Measurements from ENCODE around the gene NCKAP5L.
"Not testable (repeated sequence)": the region's sequence is repeated elsewhere in the genome, so short reads cannot be mapped to it uniquely, and the experiment has no call there.

NCKAP5L gene

DNA sequence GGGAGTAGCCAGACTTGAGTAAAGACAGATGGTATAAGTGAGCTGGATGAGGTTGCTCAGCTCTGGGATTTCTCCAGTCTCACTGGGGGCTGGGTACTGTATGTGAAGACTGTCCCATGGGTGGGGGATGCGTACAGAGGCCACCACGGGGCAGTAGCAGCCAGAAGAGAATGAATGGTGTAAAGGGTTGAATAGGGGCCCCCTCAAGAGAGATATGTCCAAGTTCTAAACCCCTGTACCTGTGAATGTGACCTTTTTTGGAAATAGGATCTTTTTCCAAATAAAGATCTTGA lies 36.5 kb upstream of the NCKAP5L start:
- no peak for DNase-seq (ENCODE audit: low read depth)

DNA sequence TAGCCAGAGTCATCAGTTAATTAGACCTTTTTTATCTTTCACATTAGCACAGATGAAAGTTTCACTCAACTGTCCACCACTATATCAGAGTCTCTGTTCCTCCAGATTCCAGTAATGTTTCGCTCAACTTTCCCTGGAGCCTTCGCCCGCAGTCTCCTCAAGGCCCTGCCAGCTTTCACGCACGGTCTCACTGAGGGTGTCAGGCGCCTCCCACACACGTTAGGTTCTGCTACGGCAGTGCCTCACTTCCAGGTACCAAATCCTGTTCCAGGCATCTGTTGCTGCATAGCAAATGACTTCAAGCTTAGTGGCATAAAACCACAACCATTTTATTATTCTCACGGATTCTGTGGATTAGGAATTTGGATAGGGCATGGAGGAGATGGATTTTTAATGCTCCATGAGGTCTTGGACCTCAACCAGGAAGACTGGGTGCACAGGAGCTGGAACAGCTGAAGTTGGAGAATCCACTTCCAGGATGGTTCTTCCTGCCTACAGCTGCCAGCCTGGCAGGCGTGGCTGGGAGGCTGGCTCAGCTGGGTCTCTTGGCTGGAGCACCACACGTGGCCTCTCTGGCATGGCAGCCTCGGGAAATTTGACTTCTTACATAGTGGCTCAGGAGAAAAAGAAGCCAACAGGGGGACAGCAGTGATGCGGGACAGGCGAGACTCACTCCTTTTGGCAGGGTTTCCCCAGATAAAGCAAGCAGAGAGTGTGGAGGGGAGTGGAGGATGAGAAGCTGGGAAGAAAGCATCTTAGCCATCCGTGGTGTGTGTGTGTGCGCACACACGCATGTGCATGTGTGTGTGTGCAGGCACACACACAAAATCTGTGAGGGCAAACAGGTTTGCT lies 36.0 kb upstream of the NCKAP5L start:
- DNase-seq (ENCODE audit: low read depth): no peak

- not testable (repeated sequence) for DNase-seq (ENCODE audit: low read depth)
Measured at GRCh38 chr12:49860921-49861320, 32.7 kb upstream of the NCKAP5L start.

DNA sequence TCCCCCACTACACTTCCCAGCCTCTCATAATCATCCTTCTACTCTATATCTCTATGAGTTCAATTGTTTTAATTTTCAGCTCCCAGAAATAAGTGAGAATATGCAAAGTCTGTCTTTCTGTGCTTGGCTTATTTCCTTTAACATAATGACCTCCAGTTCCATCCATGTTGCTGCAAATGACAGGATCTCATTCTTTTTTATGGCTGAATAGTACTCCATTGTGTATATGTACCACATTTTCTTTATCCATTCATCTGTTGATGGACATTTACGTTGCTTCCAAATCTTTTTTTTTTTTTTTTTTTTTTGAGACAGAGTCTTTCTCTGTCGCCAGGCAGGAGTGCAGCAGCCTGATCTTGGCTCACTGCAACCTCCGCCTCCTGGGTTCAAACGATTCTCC lies 27.7 kb upstream of the NCKAP5L start:
- not testable (repeated sequence) for DNase-seq (ENCODE audit: low read depth)

DNA sequence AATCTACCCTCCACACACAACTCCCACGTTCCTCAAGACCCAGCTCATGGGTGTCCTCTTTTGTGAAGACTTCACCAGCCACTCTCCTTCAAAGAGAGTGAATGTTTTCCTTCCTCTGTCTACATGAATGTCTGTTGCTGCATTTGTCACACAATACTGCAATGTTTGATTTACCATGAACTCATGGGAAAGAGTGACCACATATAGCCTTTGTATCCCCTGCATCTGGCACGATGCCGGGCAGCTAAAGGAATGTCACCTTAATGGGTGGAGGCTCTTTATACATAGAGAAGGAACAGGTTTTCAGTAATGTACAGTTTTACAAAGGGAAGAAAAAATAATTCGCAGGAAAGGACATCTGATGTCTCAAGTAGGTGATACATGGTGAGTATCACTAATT lies 26.8 kb upstream of the NCKAP5L start:
- DNase-seq (ENCODE audit: low read depth): no peak

DNA sequence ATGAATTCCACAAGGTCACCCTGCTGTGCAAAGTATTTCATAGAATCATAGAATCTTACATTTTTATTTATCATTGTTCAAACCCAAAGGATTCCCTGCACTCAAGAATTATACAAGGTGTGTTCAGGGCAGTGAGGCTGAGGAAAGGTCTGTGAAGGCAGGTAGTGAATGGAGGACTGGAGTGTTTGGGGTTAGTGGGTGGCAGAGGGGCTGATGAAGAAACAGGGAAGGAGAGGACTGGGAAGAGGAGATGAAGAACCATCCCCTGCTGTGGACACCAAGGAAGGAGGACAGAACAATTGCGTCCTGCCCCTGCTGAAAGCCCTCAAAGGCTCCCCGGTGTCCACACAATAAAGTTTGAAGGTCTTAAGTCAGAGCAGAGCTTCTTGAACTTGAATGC lies 25.5 kb upstream of the NCKAP5L start:
- DNase-seq (ENCODE audit: low read depth): no peak

- DNase-seq (ENCODE audit: low read depth): no peak
Measured at GRCh38 chr12:49847161-49847560, 18.9 kb upstream of the NCKAP5L start.

GRCh38 chr12:49846032-49846431 lies 17.8 kb upstream of the NCKAP5L start:
- no peak for DNase-seq (ENCODE audit: low read depth)

- DNase-seq (ENCODE audit: low read depth): no peak
Measured at GRCh38 chr12:49843876-49844437, 15.7 kb upstream of the NCKAP5L start.

GRCh38 chr12:49843411-49843810 lies 15.2 kb upstream of the NCKAP5L start:
- no peak for DNase-seq (ENCODE audit: low read depth)

DNA sequence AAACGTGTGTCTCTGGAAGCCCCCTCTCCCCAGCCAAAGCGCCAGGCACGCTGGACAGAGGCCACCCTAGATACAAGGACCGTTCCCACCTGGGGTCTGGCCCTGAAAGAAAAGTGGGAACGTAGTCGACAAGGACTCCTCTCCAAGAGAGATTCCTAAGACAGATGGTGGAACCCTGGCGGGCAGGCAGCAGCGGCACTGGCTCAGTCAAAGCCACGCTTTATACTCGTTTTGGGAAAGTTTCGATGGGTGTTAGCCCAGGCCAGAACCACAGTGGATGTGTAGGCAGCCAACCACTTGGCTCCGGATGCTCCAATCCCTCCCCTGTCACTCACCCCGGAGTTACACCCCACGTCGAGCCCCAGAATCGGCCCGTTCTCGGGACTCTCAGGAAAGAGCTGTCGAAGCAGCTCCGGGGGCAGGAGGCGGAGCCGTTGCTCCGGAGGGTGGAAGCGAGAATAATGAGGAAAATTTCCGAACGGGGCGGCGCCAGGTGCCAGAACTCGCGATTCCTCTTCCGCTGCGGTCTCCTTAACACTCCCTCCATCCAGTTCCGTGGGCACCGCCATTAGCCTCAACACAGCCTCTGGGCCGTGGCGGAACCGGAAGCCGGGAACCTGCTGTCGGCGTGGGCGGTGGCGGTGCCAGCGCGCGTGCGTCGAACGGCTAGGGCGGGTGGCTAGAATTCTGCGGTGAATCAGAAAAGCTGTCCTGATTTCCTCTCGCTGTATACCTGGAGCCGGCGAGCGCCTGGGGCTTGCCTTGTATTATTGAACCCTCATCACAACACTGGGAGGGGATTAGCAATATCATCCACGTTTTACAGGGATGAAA lies 14.5 kb upstream of the NCKAP5L start, which contains the start of gene BCDIN3D:
Gene BCDIN3D (minus strand): TSS at position 588 of the 834 bp plus-strand sequence. CDS start 19 bp downstream, at position 569.
- DNase-seq (ENCODE audit: low read depth): peak; percentile 94

DNA sequence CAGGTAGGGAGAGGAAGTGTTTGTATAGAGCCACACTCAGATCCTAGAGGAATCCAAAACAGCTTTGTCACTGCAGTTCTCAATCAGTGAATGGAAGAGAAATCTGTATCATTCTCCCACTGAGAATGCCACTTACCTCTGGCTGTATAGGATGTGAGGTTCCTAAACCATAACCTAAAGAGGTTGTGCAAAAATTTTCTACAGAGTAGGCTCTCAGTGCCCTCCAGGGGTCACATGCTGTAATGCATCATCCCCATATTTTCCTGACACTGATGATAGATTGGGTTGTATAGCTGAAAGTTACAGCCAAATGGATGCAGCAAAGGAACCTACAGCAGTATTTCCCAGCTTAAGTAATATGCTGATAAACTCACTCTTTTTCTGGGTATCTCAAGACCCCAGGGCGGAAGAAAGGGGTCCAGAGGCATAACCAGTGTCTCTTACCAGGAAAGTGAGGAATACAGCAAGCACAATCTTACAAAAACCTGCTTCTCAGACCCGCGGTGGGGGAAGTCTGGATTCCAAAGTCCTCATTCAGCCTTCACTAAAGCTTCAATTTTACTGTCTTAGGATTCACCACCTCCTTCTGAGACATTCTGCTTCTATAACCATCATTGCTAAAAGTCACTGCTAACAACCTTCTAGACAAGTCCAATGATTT lies 10.9 kb upstream of the NCKAP5L start:
- peak; percentile 66 for DNase-seq (ENCODE audit: low read depth)

- DNase-seq (ENCODE audit: low read depth): peak; percentile 88
Measured at GRCh38 chr12:49832836-49833421, 4.7 kb upstream of the NCKAP5L start.

DNA sequence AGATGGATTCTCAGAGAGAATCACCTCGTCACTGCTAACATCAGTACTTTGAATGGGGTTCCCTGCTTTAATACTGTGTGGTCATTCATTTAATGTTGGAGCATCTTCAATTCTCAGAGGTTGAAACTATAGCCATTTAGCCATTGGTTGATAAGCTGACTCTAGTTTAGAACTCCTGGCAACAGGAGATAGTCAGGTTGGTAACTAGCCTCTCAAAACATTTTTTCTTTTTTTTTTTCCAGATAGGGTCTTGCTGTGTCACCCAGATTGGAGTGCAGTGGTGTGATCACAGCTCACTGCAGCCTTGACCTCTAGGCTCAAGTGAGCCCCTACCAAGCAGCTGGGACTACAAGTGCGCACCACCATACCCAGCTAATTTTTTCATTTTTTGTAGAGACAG lies 3.5 kb upstream of the NCKAP5L start:
- no peak for DNase-seq (ENCODE audit: low read depth)

GRCh38 chr12:49827401-49828099 lies 663 bp downstream of the NCKAP5L start:
- DNase-seq (ENCODE audit: low read depth): peak; percentile 90

GRCh38 chr12:49827051-49827400 lies 1.2 kb downstream of the NCKAP5L start:
- DNase-seq (ENCODE audit: low read depth): no peak

DNA sequence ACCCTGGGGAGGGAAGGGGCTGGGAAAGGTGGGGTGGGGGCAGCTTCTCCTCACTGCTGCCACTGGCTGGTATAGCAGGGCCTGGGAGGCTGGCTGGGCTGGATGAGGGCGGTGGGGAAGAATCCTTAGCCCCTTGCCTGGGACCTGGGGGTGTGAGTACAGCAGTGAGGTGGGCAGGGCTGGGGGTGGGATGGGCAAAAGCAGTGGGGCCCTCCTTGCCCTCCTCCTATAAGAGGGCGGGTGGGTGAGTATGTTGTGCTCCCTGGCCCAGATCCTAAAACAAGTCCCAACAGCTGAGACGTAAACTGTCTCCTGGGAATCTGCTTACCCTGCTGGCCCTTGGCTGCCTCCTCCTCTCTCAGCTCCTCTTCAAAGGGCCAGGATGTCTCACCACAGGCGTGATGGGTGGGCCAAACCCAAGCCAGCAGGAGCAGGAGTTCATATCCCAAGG lies 2.2 kb downstream of the NCKAP5L start:
- DNase-seq (ENCODE audit: low read depth): peak; percentile 27

DNA sequence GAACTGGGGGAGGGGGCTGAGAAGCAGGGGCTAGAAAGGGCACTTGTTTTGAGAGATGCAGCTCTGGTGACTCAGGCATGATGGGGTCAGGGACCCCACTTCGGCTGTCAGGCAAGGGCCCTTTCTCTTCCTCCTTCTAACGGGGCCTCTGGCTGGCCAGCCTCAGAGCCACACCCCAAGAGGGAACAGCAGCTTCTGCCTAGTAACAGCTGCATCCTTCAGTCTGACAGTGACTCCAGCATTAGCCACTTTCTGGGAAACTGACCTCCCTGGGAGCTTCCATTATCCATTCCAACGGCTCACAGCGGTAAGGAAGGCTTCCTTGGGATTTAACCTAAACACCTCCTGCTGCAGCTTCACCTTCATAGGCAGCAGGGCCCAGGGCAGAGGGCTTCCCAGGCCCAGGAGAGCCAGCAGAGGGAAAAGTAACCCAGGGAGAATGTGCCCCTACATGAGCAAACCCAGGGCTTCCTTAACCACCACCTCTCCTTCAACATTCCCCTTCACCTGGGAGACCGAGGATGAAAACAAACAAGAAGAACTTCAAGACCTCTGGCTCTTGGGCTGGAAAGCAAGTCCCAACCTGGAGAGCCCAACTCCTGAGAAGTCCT lies 2.7 kb downstream of the NCKAP5L start:
- peak; percentile 46 for DNase-seq (ENCODE audit: low read depth)

DNA sequence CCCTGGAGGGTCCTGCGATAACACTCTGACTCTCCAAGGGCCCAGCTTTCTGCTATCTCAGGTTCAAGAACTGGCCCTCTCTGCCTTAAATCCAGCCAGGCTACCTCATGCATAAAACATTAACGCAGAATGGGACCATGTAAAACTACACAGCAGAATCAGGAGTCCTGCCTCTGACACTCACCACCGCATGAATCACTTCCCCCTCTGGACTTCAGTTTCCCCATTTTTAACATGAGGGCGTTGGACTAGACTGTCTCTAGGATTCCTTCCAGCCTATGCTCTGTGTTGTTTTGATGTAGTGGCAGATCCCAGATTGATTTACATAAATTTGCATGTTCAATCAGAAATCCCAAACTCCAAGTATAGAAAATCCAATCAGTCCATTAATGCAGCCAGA lies 3.3 kb downstream of the NCKAP5L start:
- peak; percentile 51 for DNase-seq (ENCODE audit: low read depth)

GRCh38 chr12:49824416-49824815 lies 3.8 kb downstream of the NCKAP5L start:
- no peak for DNase-seq (ENCODE audit: low read depth)

- DNase-seq (ENCODE audit: low read depth): no peak
Measured at GRCh38 chr12:49823951-49824350, 4.3 kb downstream of the NCKAP5L start.
